ENCODE measurements around the gene KRTAP1-4. TPM values are rescaled to one million over a fixed set of nuclear protein-coding genes. Genes with fewer than 3 reads are reported as not detected.

The KRTAP1-4 gene
- total and polyA plus RNA-seq, 2 donors (not counting 3 experiments of a cell fraction or from before 2014, with no cell fraction given) = not detected

DNA sequence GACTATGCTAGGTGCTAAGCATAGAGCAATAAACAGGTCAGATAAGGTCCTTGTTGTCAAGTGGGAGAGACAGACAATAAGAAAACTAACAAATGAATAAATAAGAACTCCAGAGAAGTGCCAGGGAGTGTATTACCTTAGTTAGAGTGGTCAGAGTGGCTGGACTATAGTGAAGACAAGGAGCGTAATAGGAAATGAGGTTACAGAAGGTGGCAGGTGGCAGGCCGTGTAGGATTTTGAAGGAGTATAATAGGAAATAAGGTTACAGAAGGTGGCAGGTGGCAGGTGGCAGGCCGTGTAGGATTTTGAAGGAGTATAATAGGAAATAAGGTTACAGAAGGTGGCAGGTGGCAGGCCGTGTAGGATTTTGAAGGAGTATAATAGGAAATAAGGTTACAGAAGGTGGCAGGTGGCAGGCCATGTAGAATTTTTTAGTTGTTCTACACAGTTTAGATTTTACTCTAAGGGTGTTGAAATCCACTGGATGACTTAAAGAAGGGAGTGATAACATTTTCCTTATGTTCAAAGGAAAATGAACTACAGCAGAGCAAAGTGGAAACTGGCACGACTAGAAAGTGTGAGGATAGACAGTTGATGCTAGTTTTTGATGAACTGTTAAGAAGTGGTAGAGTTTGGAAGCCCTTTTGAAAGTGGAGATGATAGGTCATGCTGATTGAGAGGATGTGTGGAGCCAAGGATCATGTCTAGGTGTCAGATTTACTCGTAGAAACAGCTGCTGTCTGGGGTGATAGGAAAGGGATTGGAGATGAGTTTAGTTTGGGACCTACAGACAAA lies 17.5 kb downstream of the KRTAP1-4 start:
- ChIA-PET POLR2A (no interaction called here), CTCF (no interaction called here)
- H4K20me1 ChIP-seq (replicated peaks; ENCODE audit: control insufficient read depth, extremely low read depth, insufficient read depth, low read length) = no peaks in the 10 kb centered on the region
- no peak overlapping the region for H3K4me2 ChIP-seq (ENCODE audit: insufficient read depth, low read length)
- H3K4me1 ChIP-seq (ENCODE audit: control insufficient read depth, extremely low read depth, insufficient read depth, low read length) = no peaks in the 10 kb centered on the region
- intact Hi-C loops (cut with micrococcal nuclease) = no loop called here
- no peaks in the 10 kb centered on the region for H3K9me3 ChIP-seq (replicated peaks; ENCODE audit: control insufficient read depth, insufficient read depth, low read length)
- TF ChIP-seq FOS (IDR thresholded peaks at IDR 0.05; ENCODE audit: borderline replicate concordance, insufficient read depth, low read length) (no peak), POLR2A (IDR thresholded peaks at IDR 0.05; ENCODE audit: low read depth, low read length) (no peak), POLR2AphosphoS5 (IDR thresholded peaks at IDR 0.05; ENCODE audit: insufficient read depth, low read depth, low read length) (no peak), EZH2 (IDR thresholded peaks at IDR 0.05; ENCODE audit: borderline replicate concordance, low read depth, low read length, severe bottlenecking) (no peak), JUN (IDR thresholded peaks at IDR 0.05; ENCODE audit: borderline replicate concordance, insufficient read depth, insufficient read length, low read depth) (no peak), GATA2 (IDR thresholded peaks at IDR 0.05; ENCODE audit: insufficient read depth, insufficient read length, low read depth, low read length) (no peak), MYC (IDR thresholded peaks at IDR 0.05; ENCODE audit: low read depth, low read length) (no peak)
- TF ChIP-seq, protein P1, sequence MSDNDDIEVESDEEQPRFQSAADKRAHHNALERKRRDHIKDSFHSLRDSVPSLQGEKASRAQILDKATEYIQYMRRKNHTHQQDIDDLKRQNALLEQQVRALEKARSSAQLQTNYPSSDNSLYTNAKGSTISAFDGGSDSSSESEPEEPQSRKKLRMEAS (IDR thresholded peaks at IDR 0.05; ENCODE audit: insufficient read depth, insufficient read length) = no peak
- TF ChIP-seq, protein P2, sequence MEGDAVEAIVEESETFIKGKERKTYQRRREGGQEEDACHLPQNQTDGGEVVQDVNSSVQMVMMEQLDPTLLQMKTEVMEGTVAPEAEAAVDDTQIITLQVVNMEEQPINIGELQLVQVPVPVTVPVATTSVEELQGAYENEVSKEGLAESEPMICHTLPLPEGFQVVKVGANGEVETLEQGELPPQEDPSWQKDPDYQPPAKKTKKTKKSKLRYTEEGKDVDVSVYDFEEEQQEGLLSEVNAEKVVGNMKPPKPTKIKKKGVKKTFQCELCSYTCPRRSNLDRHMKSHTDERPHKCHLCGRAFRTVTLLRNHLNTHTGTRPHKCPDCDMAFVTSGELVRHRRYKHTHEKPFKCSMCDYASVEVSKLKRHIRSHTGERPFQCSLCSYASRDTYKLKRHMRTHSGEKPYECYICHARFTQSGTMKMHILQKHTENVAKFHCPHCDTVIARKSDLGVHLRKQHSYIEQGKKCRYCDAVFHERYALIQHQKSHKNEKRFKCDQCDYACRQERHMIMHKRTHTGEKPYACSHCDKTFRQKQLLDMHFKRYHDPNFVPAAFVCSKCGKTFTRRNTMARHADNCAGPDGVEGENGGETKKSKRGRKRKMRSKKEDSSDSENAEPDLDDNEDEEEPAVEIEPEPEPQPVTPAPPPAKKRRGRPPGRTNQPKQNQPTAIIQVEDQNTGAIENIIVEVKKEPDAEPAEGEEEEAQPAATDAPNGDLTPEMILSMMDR (IDR thresholded peaks at IDR 0.05; ENCODE audit: extremely low read depth in 1 of 2, insufficient read depth in 1 of 2, low read depth in 1 of 2, low read length in 2 of 2) = no peak
- no peak overlapping the region for H3K9ac ChIP-seq (replicated peaks; ENCODE audit: extremely low read depth, insufficient read depth, low read length)
- H3K79me2 ChIP-seq (ENCODE audit: control insufficient read depth, insufficient read depth, low read length) = no peaks in the 10 kb centered on the region
- BruUV-seq (replicated peaks) = no TSS peak
- dilution Hi-C loops (cut with MboI; ENCODE audit: extremely low pct_ligation_motif_present, low sequenced_read_pairs) = no loop called here
- peaks cover 0 to 1% of the 10 kb centered on the region in 2 experiments for H3K27me3 ChIP-seq (ENCODE audit: control insufficient read depth in 2 of 2, insufficient read depth in 2 of 2, low read length in 2 of 2)
- no peaks in the 10 kb centered on the region for H3K36me3 ChIP-seq (ENCODE audit: control insufficient read depth in 2 of 2, extremely low read depth in 1 of 2, insufficient read depth in 2 of 2, low read length in 2 of 2)
- H3K27ac ChIP-seq (ENCODE audit: insufficient read depth, low read depth, low read length) = no peak overlapping the region
- no peak overlapping the region for H3K4me3 ChIP-seq (replicated peaks in 1 of 3; ENCODE audit: insufficient read depth in 1 of 3, low read depth in 1 of 3, low read length in 3 of 3)
- no peak overlapping the region for H2AFZ ChIP-seq (ENCODE audit: low read depth, low read length)
- FAIRE-seq (no peak), DNase-seq (ENCODE audit: low read depth, low spot score) (no peak)
- H3K9me1 ChIP-seq (replicated peaks; ENCODE audit: control insufficient read depth, extremely low read depth, insufficient read depth, low read length) = no peaks in the 10 kb centered on the region

Data from endothelial cell of umbilical vein (primary cell).